Pancreas (tissue), 10 donors: ENCODE measurements around the gene SNCB. TPM values are rescaled to one million over a fixed set of nuclear protein-coding genes. Genes with fewer than 3 reads are reported as not detected.
A peak's percentile ranks its signal among the peaks of the same experiment; 100 is the strongest.
"Not testable (repeated sequence)": the region's sequence is repeated elsewhere in the genome, so short reads cannot be mapped to it uniquely, and the experiment has no call there.

Experiments used
- ATAC-seq, 4 donors: fragments of 200-7000 bp; cut with Tn5 transposase; one replicate each; pipeline versions ENCODE4 v1.8.0 to v1.9.1; 2020; ENCODE audit warnings: mild to moderate bottlenecking in 4 of 4, moderate library complexity in 4 of 4
- DNase-seq, 6 donors: peaks; one replicate each; pipeline ENCODE4 v3.0.0-alpha.2; 2020
- FAIRE-seq: peaks from 2 replicates; lab custom pipeline; 2012; peaks lifted over from hg19 to GRCh38; lab: Jason Lieb, UNC
- H3K27ac ChIP-seq, 4 donors: fragments of 200-600 bp; sonication (generic); 1 replicate in 3 of 4; 2 replicates in 1 of 4; pipeline versions ENCODE4 v1.5.0 to v1.8.0; 2020
- H3K27me3 ChIP-seq, 4 donors: fragments of 200-600 bp; one replicate each; pipeline ENCODE4 v1.8.0; 2021
- H3K36me3 ChIP-seq, 3 donors: fragments of 200-600 bp; sonication (generic) in 1 of 3; one replicate each; pipeline versions ENCODE4 v1.5.0 to v1.8.0; 2020 to 2021
- H3K4me1 ChIP-seq, 3 donors: fragments of 200-600 bp; one replicate each; pipeline ENCODE4 v1.8.0; 2021
- H3K4me3 ChIP-seq, 4 donors: fragments of 200-600 bp; sonication (generic) in 2 of 4; one replicate each; pipeline versions ENCODE4 v1.5.0 to v1.8.0; 2020 to 2021
- H3K9me3 ChIP-seq, 4 donors: fragments of 200-600 bp; one replicate each; pipeline ENCODE4 v1.8.0; 2021
- CTCF ChIP-seq, 4 donors: fragments of 200-600 bp; sonication (generic) in 3 of 4; IDR thresholded peaks; one replicate each; pipeline versions ENCODE4 v1.5.0 to v1.8.0; 2021; ENCODE audit warnings: antibody characterized with exemption in 4 of 4
- WGBS, 2 donors: extraction: QIAGEN DNeasy Blood & Tissue Kit; methylation state at CpG; one replicate each; pipeline ENCODE4 v1.1.7; 2013; 5-methylcytosine and 5-hydroxymethylcytosine counted together
- intact Hi-C, 3 donors: fragments of 100-400 bp; cut with DNase I; formaldehyde crosslinking; loops; one replicate each; pipeline versions ENCODE4 v1.11.1 to v1.14.2; 2022
- polyA plus RNA-seq, 2 donors: library from polyadenylated mRNA; stranded (reverse); fragments of 200-250 nt; gene quantifications; one replicate each; pipeline ENCODE4 v1.2.3, GENCODE V29; 2013
- total RNA-seq, 6 donors: library from RNA; stranded (reverse); fragmentation: NEBNext Ultra II Directional in 4 of 6; extraction: Animal tissue kit (Norgen Biotek cat#: 25700) in 4 of 6; gene quantifications; one replicate each; pipeline versions ENCODE4 v1.2.1 to v1.2.4, GENCODE V29; 2021 to 2023
- donor health status: healthy with polysubstance abuse.
- donor health status: DM: no; HTN: no; CAD: no; lungs with moderate emphysema.
- donor health status: DM: no; HTN: no; CAD: no.
- donor health status: control.
- donor health status: control.
- donor health status: Bipolar disorder and iron deficiency.
- donor health status: DM: yes; HTN: yes; CAD: no.
- donor health status: DM: no; HTN: no; CAD: no.
- donor health status: DM: no; HTN: no; CAD: no.
- donor health status: DM: yes; HTN: yes; CAD: no.

SNCB gene
- total and polyA plus RNA-seq, 8 donors: 0.14 to 6.6 (median 0.40) TPM; not detected in 1

GRCh38 chr5:176594554-176594953, 35.8 kb downstream of the SNCB start:
- intact Hi-C loops: no loop called here
- ATAC-seq (no peak), FAIRE-seq (no peak), DNase-seq (no peak)
- Histone ChIP-seq H3K9me3 (no peaks in the 10 kb centered on the region), H3K27ac (no peak overlapping the region), H3K4me1 (no peaks in the 10 kb centered on the region), H3K36me3 (no peaks in the 10 kb centered on the region), H3K4me3 (no peak overlapping the region), H3K27me3 (no peaks in the 10 kb centered on the region)
- TF ChIP-seq CTCF (IDR thresholded peaks at IDR 0.05): no peak
- 73 to 80% methylated on average over 8 of the region's 8 CpGs for WGBS, 2 donors

- no peaks in the 10 kb centered on the region for H3K27me3 ChIP-seq
- FAIRE-seq: no peak
- intact Hi-C loops: no loop called here
- 86 to 93% methylated on average over 12 of the region's 12 CpGs for WGBS, 2 donors
- H3K9me3 ChIP-seq: no peaks in the 10 kb centered on the region
- no peaks in the 10 kb centered on the region for H3K4me1 ChIP-seq
- no peak for DNase-seq
- no peak for ATAC-seq
- no peaks in the 10 kb centered on the region for H3K36me3 ChIP-seq
- H3K27ac ChIP-seq: no peak overlapping the region
- no peak for TF ChIP-seq CTCF (IDR thresholded peaks at IDR 0.05)
- no peak overlapping the region for H3K4me3 ChIP-seq
Measured at GRCh38 chr5:176593273-176593869, 37.0 kb downstream of the SNCB start.

GRCh38 chr5:176592573-176592972, 37.8 kb downstream of the SNCB start:
- Histone ChIP-seq H3K27ac (no peak overlapping the region), H3K4me1 (no peaks in the 10 kb centered on the region), H3K4me3 (no peak overlapping the region), H3K36me3 (no peaks in the 10 kb centered on the region), H3K9me3 (no peaks in the 10 kb centered on the region), H3K27me3 (no peaks in the 10 kb centered on the region)
- DNase-seq (no peak), FAIRE-seq (no peak), ATAC-seq (no peak)
- intact Hi-C loops: no loop called here
- TF ChIP-seq CTCF (IDR thresholded peaks at IDR 0.05): no peak
- WGBS, 2 donors: 84 to 90% methylated on average over 3 of the region's 3 CpGs

GRCh38 chr5:176591667-176592066, 38.7 kb downstream of the SNCB start:
- ATAC-seq, DNase-seq, H3K4me1 ChIP-seq, intact Hi-C loops, H3K9me3 ChIP-seq, H3K27ac ChIP-seq, H3K4me3 ChIP-seq, H3K27me3 ChIP-seq, H3K36me3 ChIP-seq: not testable (repeated sequence)
- FAIRE-seq: peak; percentile 99
- 63 to 82% methylated on average over 1 to 2 of the region's 2 CpGs for WGBS, 2 donors

GRCh38 chr5:176590035-176590717, 40.2 kb downstream of the SNCB start:
- no peaks in the 10 kb centered on the region for H3K9me3 ChIP-seq
- no peak for TF ChIP-seq CTCF (IDR thresholded peaks at IDR 0.05)
- H3K36me3 ChIP-seq: no peaks in the 10 kb centered on the region
- H3K4me1 ChIP-seq: no peaks in the 10 kb centered on the region
- intact Hi-C loops: no loop called here
- WGBS, 2 donors: 76 to 84% methylated on average over 17 of the region's 17 CpGs
- no peak overlapping the region for H3K27ac ChIP-seq
- DNase-seq: no peak
- FAIRE-seq: no peak
- no peak overlapping the region for H3K4me3 ChIP-seq
- no peak for ATAC-seq
- no peaks in the 10 kb centered on the region for H3K27me3 ChIP-seq
